Mucosa of gallbladder (tissue), 1 donor: ENCODE results near the gene FIGNL2. TPM values are rescaled to one million over a fixed set of nuclear protein-coding genes. Genes with fewer than 3 reads are reported as not detected.
"Not testable (repeated sequence)": the region's sequence is repeated elsewhere in the genome, so short reads cannot be mapped to it uniquely, and the experiment has no call there.

Experiments
- DNase-seq: peaks from one replicate; pipeline ENCODE4 v3.0.0-alpha.2; 2020; ENCODE audit warnings: low spot score
- total RNA-seq: library from RNA; stranded (reverse); gene quantifications from one replicate; pipeline ENCODE4 v1.2.1, GENCODE V29; 2021
- donor health status: DM: no; HTN: no; CAD: no.

The FIGNL2 gene
- total RNA-seq, 1 donor from 2014 or later = 0.75 TPM

- no peak for DNase-seq
Observed at GRCh38 chr12:51836041-51836826, 12.3 kb downstream of the FIGNL2 start.

GRCh38 chr12:51834411-51834810 lies 14.1 kb downstream of the FIGNL2 start:
- no peak for DNase-seq

GRCh38 chr12:51833448-51834227 lies 14.9 kb downstream of the FIGNL2 start:
- DNase-seq = no peak

- no peak for DNase-seq
Observed at GRCh38 chr12:51832354-51833107, 16.0 kb downstream of the FIGNL2 start.

DNA sequence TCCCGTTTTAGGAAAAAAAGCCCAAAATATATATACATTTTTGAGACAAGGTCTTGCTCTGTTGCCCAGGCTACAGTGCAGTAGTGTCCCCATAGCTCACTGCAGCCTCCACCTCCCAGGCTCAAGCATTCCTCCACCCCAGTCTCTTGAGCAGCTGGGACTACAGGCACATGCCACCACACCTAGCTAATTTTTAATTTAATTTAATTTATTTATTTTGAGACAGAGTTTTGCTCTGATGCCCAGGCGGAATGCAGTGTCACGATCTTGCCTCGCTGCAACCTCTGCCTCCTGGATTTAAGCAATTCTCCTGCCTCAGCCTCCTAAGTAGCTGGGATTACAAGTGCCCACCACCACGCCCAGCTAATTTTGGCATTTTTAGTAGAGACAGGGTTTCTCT lies 16.7 kb downstream of the FIGNL2 start:
- not testable (repeated sequence) for DNase-seq

DNA sequence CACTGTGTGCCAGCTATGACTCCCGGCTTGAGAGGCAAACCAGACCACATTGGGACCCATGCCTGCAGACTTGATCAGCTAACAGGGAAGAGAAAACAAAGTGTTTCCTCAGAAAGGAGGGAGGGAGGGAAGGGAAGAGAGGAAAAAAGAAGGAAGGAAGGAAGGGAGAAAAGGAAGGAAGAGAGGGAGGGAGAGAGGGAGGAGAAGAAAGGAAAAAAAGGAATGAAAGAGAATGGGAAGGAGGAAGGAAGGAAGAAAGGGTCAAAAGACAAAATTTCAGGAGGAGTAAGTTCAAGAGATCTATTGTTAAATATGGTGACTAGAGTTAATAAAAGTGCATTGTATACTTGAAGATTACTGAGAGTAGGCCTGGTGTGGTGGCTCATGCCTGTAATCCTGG lies 18.9 kb downstream of the FIGNL2 start:
- DNase-seq = no peak

- no peak for DNase-seq
Observed at GRCh38 chr12:51829011-51829481, 19.5 kb downstream of the FIGNL2 start.

GRCh38 chr12:51827925-51828818 lies 20.3 kb downstream of the FIGNL2 start:
- DNase-seq = peak; percentile 45

DNA sequence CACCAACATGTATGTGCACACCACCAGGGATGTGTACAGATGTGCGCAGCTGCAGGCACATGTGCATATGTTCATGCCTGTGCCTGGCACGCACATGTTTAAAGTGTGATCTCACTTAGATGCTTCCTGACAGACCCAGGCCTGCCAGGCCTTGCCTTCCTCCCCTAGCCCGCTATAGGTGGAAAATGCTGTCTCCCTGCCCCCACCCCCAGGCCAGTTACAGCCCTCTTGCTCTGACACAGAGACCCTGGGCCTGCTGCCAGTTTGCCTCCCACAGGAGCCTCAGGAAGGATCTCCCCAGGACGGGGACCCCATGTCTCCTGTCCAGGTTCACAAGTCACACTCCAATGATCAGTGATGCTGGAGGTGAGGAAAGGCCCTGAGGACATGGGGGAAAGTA lies 21.6 kb downstream of the FIGNL2 start:
- DNase-seq = no peak

- no peak for DNase-seq
Observed at GRCh38 chr12:51825216-51825615, 23.3 kb downstream of the FIGNL2 start.

DNA sequence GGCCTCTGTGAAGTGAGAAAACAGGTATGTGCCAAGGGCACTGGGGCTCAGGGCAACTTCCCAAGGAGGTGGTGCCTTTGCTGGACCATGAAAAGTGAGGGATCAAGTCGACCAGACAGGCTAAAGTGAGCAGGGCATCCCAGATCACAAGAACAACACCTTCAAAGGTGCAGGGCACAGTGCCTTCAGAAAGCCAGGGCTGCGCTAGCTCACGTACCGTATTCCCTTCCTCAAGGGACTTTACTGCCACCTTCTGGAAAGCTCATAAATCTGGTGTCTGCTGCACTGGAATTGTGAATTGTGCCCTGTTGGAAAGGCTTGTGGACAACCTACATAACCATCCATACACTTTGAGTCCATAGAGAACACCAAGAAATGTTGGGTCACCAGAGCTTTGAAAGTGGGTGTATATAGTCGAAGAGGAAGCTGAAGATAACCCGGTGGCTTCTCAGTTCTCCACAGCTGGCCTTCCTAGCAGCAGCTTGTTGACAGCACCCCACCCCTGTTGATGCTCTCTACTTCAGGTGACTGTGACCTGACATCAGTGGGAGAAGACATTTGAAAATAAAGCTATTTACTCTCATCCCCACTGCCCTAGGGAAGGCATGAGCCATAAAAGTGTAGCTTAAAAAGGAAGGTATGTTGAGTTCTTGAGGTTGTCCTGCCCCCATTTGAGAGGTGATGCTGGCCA lies 24.5 kb downstream of the FIGNL2 start:
- DNase-seq = peak; percentile 60

DNA sequence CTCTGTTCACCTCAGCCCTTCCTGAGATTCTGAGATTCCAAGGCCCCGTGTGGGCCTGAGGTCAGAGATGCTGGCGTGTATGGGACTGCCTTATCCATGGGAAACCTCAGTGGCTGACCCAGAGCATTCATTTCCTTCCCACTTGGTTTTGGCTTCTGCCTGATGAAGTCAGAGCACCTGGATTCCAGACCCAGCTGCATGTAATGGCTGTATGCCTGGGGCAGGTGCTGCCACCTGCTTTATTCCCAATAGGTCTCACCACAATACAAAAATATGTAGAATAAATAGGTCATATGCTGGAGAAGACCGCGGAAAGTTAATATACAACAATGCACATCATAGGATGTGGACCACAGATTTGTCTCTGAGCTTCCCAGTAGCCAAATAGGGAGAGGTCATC lies 25.6 kb downstream of the FIGNL2 start:
- no peak for DNase-seq

GRCh38 chr12:51822261-51822616 lies 26.3 kb downstream of the FIGNL2 start:
- no peak for DNase-seq

DNA sequence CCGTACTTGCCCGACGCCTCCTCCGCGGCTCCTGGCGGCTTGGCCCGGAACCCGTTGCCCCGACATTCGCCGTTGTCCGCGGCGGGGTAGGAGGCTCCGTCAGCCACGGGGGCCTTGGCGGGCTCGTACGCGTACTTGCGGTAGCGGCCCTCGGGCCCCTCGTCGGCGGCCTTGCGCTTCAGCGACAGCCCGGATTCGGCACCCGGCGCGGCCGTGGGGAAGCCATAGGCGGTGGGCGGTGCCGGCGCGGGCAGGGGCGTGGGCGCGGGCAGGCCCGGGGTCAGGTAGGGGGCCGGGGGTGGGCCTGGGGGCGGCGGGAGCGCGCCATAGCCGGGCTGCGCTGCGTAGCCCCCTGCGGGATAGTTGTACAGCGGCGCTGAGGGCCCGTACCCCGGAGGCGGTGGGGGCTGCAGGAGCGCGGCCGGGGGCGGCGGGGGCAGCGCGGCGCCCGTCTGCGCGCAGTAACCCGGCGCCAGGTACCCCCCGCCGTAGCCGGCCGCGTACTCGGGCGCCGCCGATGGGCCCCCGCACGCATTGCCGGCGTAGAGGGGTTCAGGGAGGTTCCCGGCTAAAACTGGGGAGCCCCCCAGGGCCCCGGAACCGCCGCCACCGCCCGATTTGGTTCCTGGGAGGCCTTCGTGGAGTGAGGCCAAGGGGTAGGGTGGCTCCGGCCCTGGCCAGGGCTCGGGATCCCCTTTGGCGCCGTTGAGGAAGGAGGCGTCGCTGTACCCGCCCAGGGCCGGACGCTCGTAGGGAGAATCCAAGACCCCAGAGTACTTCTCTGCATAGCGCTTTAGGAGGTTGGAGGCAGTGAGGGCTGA lies 26.9 kb downstream of the FIGNL2 start:
- no peak for DNase-seq

DNA sequence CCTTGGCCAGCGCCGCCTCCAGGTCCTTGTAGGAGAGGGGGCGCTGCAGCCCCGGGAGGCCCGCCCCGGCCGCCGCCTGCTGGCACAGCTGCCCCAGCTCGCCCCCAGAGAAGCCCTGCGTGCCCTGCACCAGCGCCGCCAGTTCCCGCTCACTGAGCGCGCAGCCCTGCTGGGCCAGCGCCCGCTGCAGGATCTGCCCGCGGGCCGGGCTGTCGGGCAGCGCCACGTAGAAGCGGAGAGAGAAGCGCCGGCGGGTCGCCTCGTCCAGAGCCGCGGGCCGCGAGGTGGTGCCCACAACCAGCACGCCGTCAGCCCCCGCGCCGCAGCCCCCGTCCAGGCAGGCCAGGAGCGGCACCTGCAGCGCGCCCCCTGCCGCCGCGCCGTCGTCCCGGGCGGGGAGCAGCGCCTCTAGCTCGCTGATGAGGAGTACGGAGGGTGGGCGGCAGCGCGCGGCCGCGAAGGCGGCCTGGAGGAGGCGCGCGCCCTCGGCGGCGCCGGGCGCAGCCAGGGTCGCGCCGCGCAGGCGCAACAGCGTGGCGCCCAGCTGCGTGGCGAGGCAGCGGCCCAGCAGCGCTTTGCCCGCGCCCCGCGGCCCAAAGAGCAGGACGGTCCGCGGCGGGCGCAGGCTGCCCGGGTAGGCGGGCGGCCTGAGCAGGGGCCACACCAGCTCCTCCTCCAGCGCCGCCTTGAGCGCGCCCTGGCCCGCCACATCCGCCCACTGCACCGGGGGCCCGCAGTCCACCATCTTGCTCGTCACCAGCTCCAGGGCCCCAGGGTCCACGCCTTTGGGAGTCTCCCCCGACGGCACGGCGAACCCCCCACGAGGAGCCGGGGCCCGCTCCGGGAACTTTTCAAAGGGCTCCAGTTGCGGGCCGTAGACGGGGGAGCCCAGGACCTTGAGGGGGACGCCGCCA lies 27.7 kb downstream of the FIGNL2 start:
- DNase-seq = peak; percentile 59

GRCh38 chr12:51819736-51820525 lies 28.6 kb downstream of the FIGNL2 start:
- peak; percentile 41 for DNase-seq

DNA sequence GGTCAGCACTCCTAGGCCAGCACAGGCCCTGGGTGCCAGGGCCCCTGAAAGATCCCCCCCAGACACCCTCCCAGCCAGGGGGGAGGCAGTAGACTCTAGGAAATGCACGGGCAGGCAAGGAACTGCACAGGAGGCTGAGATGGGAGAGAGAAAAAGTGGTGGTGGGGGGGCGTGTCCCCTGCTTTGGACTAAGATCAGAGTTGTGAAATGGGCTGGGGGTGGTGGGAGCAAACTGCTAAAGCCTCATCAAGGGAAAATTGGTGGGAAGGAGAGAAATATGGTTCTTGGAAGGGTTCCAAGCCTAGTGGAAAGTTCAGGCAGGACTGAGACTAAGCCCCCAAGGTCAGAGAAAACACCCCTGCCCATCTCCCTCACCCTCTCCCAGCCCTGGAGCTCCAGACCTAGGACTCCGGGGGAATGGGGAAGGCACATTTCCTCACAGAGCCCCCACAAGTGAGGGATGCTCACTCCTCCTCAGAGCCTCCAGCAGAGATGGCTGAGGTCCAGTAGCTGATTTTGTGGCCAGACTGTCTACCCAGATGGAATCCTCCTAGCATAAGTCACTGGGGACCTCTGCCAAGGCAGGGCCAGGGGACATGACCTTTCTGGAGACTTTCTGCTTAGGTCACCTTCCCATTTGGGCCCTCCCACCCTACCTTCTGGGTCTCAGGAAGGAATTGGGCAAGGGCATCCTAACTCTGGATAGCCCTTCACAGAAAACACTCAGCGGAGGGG lies 29.8 kb downstream of the FIGNL2 start:
- no peak for DNase-seq
